ENCODE results near the gene PARN.
"Not testable (repeated sequence)": the region's sequence is repeated elsewhere in the genome, so short reads cannot be mapped to it uniquely, and the experiment has no call there.

Gene PARN

DNA sequence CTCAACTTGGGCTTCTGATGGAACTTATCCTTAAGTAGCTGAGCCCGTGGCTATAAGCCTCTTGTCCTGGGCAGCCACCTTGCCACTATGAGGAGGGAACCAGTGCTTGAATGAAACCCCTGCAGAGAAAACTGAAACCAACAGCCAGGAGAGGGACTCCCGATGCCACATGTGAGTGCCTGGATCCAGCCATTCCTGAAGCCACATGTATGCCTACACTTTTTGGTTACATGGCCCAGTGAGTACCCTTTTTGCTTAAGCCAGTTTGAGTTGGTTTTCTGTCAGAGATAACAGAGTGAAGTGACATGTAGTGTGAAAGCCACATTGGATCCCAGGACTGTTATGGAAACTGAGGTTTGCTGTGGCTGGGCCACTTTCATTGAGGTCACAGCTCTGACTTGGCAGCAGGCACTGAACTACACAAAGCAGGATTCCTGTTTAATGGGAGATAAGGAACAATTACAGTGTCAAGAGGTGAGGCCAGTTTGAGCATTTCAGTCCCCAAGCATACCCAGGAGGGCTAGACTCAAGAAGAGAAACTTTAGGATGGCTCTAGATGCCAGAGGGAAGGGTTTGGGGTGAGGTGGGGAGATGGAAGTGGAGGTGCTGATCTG, 222.2 kb downstream of the PARN start:
- DNase-seq (ENCODE audit: low read depth), result no peak
- TF ChIP-seq, protein P1, sequence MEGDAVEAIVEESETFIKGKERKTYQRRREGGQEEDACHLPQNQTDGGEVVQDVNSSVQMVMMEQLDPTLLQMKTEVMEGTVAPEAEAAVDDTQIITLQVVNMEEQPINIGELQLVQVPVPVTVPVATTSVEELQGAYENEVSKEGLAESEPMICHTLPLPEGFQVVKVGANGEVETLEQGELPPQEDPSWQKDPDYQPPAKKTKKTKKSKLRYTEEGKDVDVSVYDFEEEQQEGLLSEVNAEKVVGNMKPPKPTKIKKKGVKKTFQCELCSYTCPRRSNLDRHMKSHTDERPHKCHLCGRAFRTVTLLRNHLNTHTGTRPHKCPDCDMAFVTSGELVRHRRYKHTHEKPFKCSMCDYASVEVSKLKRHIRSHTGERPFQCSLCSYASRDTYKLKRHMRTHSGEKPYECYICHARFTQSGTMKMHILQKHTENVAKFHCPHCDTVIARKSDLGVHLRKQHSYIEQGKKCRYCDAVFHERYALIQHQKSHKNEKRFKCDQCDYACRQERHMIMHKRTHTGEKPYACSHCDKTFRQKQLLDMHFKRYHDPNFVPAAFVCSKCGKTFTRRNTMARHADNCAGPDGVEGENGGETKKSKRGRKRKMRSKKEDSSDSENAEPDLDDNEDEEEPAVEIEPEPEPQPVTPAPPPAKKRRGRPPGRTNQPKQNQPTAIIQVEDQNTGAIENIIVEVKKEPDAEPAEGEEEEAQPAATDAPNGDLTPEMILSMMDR (IDR thresholded peaks at IDR 0.05; ENCODE audit: low read depth, low read length), result no peak
- H3K4me3 ChIP-seq (ENCODE audit: low read depth, low read length), result no peak overlapping the region

DNA sequence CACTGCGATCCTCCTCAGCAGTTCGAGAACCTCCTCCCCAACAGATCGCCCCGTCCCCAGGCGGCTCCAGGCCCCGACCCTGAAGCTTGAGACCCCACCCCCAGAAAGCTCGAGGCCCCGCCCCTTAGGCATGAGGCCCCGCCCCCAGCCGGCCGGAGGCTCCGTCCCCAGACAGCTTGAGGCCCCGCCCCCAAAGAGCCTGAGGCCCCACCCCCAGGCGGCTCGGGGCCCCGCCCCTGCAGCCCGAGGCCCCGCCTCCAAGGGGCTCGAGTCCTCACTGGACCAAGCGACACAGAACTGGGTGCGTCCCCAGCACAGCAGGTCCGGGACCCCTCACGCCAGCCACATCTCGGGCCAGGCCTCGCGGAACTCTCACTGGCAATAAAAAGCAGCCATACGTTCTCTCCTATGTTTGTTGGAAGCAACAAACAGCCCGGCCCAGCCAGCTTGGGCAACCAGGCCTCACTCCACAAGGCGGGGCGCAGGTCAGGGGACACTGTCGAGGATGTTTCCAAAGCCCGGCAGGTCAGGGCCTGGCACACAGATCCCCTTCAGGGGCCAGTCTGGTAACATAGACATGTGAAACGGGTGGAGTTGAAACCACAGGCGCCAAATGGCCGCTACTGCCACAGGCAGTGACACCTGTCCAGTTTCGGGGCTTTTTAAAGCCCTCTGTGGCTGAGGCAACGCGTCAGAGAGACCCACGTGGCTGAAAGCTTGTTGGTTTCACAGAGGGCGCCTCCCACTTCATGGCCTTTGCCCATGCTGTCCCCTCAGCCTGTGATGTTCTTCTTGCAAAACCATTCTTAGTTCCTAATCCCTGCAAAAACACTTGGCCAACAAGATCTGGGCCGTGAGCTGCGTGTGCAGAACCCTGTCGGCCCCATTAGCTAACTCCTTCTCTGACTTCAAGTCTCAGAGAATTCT, 224.2 kb downstream of the PARN start:
- TF ChIP-seq MYC (IDR thresholded peaks at IDR 0.05; ENCODE audit: low read depth, low read length), result no peak
- TF ChIP-seq, protein P2, sequence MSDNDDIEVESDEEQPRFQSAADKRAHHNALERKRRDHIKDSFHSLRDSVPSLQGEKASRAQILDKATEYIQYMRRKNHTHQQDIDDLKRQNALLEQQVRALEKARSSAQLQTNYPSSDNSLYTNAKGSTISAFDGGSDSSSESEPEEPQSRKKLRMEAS (IDR thresholded peaks at IDR 0.05; ENCODE audit: low read depth, low read length), result no peak
- TF ChIP-seq POLR2A (IDR thresholded peaks at IDR 0.05; ENCODE audit: extremely low read depth, insufficient read length), result no peak
- TF ChIP-seq, protein P1 (IDR thresholded peaks at IDR 0.05; ENCODE audit: low read depth, low read length), result no peak
- peak; percentile 10 for DNase-seq (ENCODE audit: low read depth)

DNA sequence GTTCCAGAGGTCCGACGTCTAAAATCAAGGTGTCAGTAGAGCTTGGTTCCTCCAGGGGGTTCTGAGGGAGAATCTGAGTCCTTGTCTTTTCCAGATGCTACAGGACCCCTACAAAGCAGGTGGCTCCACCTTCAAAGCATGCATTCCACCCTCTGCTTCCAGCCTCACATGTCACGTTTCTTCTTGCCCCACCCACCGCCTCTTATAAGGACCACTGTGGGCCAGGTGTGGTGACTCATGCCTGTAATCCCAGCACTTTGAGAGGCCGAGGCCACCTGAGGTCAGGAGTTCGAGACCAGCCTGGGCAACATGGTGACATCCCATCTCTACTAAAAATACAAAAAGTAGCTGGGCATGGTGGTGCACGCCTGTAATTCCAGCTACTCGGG, 227.1 kb downstream of the PARN start:
- DNase-seq (ENCODE audit: low read depth); H3K4me3 ChIP-seq (ENCODE audit: low read depth, low read length): not testable (repeated sequence)

More for the DNA sequence above, 224.2 kb downstream of the PARN start:
- H3K4me3 ChIP-seq (ENCODE audit: low read depth, low read length), result no peak overlapping the region

DNA sequence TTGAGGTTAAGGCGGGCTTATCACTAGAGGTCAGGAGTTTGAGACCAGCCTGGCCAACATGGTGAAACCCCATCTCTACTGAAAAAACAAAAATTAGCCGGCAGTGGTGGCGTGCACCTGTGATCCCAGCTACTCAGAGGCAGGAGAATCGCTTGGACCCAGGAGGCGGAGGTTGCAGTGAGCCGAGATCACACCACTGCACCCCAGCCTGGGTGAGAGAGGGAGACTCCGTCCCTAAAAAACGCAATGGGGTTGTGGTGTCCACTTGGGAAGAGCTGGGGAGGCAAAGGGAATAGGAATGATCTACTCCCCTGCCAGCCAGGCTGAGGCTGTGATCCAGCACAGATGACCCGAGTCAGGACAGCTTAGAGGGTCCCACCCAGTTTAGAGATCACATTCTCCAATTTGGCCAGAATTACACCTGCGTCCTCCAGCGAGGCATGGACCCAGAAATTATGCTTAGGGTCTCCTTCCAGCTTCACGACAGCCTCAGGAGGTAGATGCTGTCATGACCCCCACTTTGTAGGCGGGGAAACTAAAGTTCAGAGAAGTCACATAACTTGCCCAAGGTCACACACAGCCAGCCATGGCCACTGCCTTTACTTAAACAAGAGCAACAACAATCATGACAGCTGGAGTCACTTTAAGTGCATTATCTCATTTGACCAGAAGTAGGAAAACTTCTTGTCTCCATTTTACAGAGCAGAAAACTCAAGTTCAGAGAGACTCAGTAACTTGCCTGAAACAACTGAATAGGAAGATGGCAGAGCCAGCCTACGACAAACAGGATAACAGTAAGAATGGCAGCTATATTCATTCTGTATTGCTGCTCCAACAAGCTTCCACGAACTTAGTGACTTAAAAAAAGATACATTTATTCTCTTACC, 227.7 kb downstream of the PARN start:
- not testable (repeated sequence) for DNase-seq (ENCODE audit: low read depth); H3K4me3 ChIP-seq (ENCODE audit: low read depth, low read length)

DNA sequence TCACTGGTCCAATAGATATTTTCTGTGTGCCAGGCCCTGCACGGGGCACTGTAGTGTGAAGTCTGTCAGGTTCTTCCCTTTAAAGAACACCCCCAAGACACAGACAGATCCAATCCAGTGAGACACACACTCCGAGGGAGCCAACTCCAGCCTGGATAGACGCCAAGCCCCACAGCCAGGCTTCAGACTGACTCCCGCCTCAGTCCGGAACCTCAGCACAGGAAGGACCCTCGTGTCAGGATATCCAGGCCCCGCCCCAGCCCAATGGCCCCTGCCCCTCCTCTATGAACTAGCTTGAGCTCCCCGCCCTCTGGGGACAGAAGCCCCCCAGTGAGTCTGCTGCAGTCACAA, 228.4 kb downstream of the PARN start:
- not testable (repeated sequence) for DNase-seq (ENCODE audit: low read depth); H3K4me3 ChIP-seq (ENCODE audit: low read depth, low read length)

DNA sequence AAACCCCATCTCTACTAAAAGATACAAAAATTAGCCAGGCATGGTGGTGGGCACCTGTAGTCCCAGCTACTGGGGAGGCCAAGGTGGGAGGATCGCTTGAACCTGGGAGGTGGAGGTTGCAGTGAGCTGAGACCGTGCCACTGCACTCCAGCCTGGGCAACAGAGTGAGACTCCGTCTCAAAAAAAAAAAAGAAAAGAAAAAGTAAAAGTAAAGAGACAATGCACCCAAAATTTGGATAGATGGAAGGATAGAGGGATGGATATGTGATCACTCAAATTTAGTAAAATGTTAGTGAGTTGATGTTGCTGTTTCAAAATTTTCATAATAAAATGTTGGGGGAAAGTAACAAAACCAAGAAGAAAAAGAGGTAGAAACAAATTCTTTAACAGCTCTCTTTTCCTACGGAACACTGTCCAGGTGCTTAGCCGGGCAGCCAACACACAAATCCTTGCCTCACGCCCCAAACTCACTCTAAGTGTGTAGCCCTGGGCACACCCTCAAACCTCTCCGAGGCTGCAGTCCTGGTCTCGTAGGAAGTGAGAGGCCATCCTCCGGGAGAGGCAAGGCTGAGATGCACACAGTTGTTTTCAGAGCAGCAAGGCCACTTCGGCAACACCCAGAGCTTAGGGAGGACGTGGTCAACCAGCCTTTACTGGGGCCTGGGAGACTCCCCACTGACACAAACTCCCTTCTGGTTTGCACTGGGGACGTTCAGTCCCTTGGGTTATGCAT, 228.9 kb downstream of the PARN start:
- DNase-seq (ENCODE audit: low read depth), result peak; percentile 45
- H3K4me3 ChIP-seq (ENCODE audit: low read depth, low read length), result not testable (repeated sequence)

DNA sequence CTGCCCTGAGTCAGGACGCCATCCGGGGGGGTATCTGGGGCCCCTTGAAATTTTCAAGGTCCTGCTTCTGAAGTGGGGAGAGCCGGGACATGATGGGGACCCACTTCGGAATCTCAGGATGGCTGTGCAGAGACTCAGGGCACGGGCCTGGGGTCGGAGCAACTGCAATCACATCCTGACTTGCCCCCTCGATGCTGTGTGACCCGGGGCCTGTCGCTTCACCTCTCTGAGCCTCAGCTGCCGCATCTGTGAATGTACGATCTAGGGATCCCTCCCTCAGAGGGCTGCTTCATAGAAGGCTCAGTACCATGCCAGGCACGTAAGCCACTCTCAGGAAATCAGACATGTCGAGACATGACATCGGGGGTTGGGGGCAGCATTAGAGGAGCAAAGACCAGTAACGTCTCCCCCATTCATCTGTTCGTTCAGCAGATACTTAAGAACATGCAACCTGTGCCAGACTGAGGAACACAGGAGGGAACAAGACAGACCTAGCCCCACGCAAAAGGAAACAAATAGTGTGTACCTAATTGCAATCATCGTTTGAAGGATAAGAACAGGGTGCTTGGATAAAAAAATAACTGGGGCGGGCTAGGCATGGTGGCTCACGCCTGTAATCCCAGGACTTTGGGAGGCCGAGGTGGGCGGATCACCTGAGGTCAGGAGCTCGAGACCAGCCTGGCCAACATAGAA, 229.6 kb downstream of the PARN start:
- DNase-seq (ENCODE audit: low read depth), result no peak
- TF ChIP-seq, protein P1 (IDR thresholded peaks at IDR 0.05; ENCODE audit: low read depth, low read length), result no peak
- TF ChIP-seq MYC (IDR thresholded peaks at IDR 0.05; ENCODE audit: low read depth, low read length) (no peak), POLR2A (IDR thresholded peaks at IDR 0.05; ENCODE audit: extremely low read depth, insufficient read length) (no peak)
- TF ChIP-seq, protein P2 (IDR thresholded peaks at IDR 0.05; ENCODE audit: low read depth, low read length), result no peak
- H3K4me3 ChIP-seq (ENCODE audit: low read depth, low read length), result no peak overlapping the region
